Upper lobe of left lung (tissue), 4 donors: ENCODE results near the gene LGI2.

Experiments
- CTCF ChIP-seq, 6 experiments: fragments of 450-650 bp in 4 of 6; fragments of 200-600 bp in 2 of 6; sonication (generic) in 2 of 6; IDR thresholded peaks; one replicate each; pipeline ENCODE4 v1.5.1; 2016 to 2019; ENCODE audit warnings: antibody characterized with exemption in 6 of 6
- EP300 ChIP-seq, 4 donors: sonication (generic); formaldehyde crosslinking; IDR thresholded peaks; one replicate each; pipeline ENCODE4 v1.5.1; 2017; ENCODE audit warnings: antibody characterized with exemption in 4 of 4, control low read depth in 2 of 4

DNA sequence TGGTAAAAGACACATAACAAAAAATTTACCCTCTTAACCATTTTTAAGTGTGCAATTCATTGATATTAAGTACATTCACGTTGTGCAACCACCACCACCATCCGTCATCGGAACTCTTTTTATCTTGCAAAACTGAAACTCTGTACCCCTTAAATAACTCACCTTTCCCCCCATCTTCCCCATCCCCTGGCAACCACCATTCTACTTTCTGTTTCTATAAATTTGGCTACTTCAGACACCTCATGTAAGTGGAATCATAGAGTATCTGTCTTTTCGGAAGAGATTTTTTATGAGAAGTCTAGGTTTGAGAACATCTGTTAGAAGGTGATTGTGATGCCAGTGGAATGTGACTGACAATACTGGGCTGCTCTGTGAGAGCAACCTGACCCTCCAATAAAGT is 78.1 kb downstream of the LGI2 start:
- no peak for TF ChIP-seq CTCF (IDR thresholded peaks at IDR 0.05)
- no peak for TF ChIP-seq EP300 (IDR thresholded peaks at IDR 0.05)
